RPMI7951 (cell line): ENCODE results near the gene BRD1. TPM values are rescaled to one million over a fixed set of nuclear protein-coding genes. Genes with fewer than 3 reads are reported as not detected.

Source experiments
- DNase-seq: peaks from one replicate; pipeline ENCODE4 v3.0.0-alpha.2; 2012; ENCODE audit warnings: low read depth
- total RNA-seq: library from RNA; depleted of rRNA; stranded (reverse); fragments of >200 nt; shearing (Covaris generic); gene quantifications from 2 replicates; pipeline ENCODE4 v1.2.3, GENCODE V29; 2014

BRD1 gene
- total RNA-seq, 1 experiment from 2014 or later: 7.2 TPM

GRCh38 chr22:49803134-49803533, 24.5 kb downstream of the BRD1 start:
- no peak for DNase-seq

- DNase-seq: no peak
These were observed 26.1 kb downstream of the BRD1 start for GRCh38 chr22:49801391-49802060.

- DNase-seq: no peak
These were observed 27.1 kb downstream of the BRD1 start for GRCh38 chr22:49800408-49801238.

GRCh38 chr22:49799431-49800075, 28.1 kb downstream of the BRD1 start:
- DNase-seq: no peak

GRCh38 chr22:49798486-49799151, 29.1 kb downstream of the BRD1 start:
- no peak for DNase-seq

GRCh38 chr22:49797706-49798105, 30.0 kb downstream of the BRD1 start:
- DNase-seq: no peak

- no peak for DNase-seq
These were observed 30.9 kb downstream of the BRD1 start for GRCh38 chr22:49796596-49797270.

GRCh38 chr22:49795521-49795920, 32.2 kb downstream of the BRD1 start:
- no peak for DNase-seq

- DNase-seq: no peak
These were observed 33.8 kb downstream of the BRD1 start for GRCh38 chr22:49793871-49794270.

- no peak for DNase-seq
These were observed 34.4 kb downstream of the BRD1 start for GRCh38 chr22:49793296-49793695.

GRCh38 chr22:49792107-49792506, 35.6 kb downstream of the BRD1 start:
- no peak for DNase-seq

- DNase-seq: no peak
These were observed 36.0 kb downstream of the BRD1 start for GRCh38 chr22:49791682-49792081.

GRCh38 chr22:49790912-49791311, 36.8 kb downstream of the BRD1 start:
- no peak for DNase-seq

GRCh38 chr22:49789289-49790141, 38.2 kb downstream of the BRD1 start:
- DNase-seq: no peak

GRCh38 chr22:49788504-49788903, 39.2 kb downstream of the BRD1 start:
- no peak for DNase-seq

GRCh38 chr22:49787861-49788260, 39.8 kb downstream of the BRD1 start:
- no peak for DNase-seq

- DNase-seq: no peak
These were observed 40.5 kb downstream of the BRD1 start for GRCh38 chr22:49786976-49787706.

- no peak for DNase-seq
These were observed 41.7 kb downstream of the BRD1 start for GRCh38 chr22:49785841-49786471.

- DNase-seq: no peak
These were observed 42.6 kb downstream of the BRD1 start for GRCh38 chr22:49785046-49785521.
